Measurements from ENCODE around the gene XRN1.

GRCh38 chr3:142348460-142348859 is 99.4 kb downstream of the XRN1 start:
- TF ChIP-seq CTCF (conservative IDR thresholded peaks at IDR 0.05; ENCODE audit: low read depth, low read length): no peak
- TF ChIP-seq EZH2 (IDR thresholded peaks at IDR 0.05; ENCODE audit: borderline replicate concordance, low read depth, low read length, poor library complexity, severe bottlenecking): no peak
